Hepatocyte (in vitro differentiated cells): ENCODE results near the gene KCNQ2. TPM values are rescaled to one million over a fixed set of nuclear protein-coding genes. Genes with fewer than 3 reads are reported as not detected.

Source experiments
- DNase-seq: peaks from one replicate; pipeline ENCODE4 v3.0.0-alpha.2; 2016; ENCODE audit warnings: low spot score
- H2AFZ ChIP-seq: fragments of 200-600 bp; sonication (generic); 2 replicates; pipeline ENCODE4 v1.6.0; 2016; ENCODE audit warnings: antibody characterized with exemption, mild to moderate bottlenecking
- H3K27ac ChIP-seq: fragments of 200-600 bp; sonication (generic); 2 replicates; pipeline ENCODE4 v1.5.1; 2016; ENCODE audit warnings: mild to moderate bottlenecking
- H3K27me3 ChIP-seq: fragments of 200-600 bp; sonication (generic); 2 replicates; pipeline ENCODE4 v1.6.1; 2016
- H3K36me3 ChIP-seq: fragments of 200-600 bp; sonication (generic); replicated peaks from 2 replicates; pipeline ENCODE4 v1.5.1; 2016; ENCODE audit warnings: low read depth; ENCODE audit not compliant: insufficient read depth
- H3K4me1 ChIP-seq: fragments of 200-600 bp; sonication (generic); 2 replicates; pipeline ENCODE4 v1.5.1; 2016; ENCODE audit warnings: mild to moderate bottlenecking, moderate library complexity; ENCODE audit not compliant: insufficient read depth
- H3K4me2 ChIP-seq: fragments of 200-600 bp; sonication (generic); 2 replicates; pipeline ENCODE4 v1.6.0; 2016
- H3K4me3 ChIP-seq: fragments of 200-600 bp; sonication (generic); 2 replicates; pipeline ENCODE4 v1.5.1; 2016; ENCODE audit warnings: mild to moderate bottlenecking
- H3K79me2 ChIP-seq: fragments of 200-600 bp; sonication (generic); 2 replicates; pipeline ENCODE4 v1.6.0; 2017; ENCODE audit warnings: mild to moderate bottlenecking
- H3K9me2 ChIP-seq: fragments of 200-600 bp; sonication (generic); replicated peaks from 2 replicates; pipeline ENCODE4 v1.6.0; 2017; ENCODE audit warnings: mild to moderate bottlenecking; ENCODE audit not compliant: insufficient read depth
- H3K9me3 ChIP-seq: fragments of 200-600 bp; sonication (generic); 2 replicates; pipeline ENCODE4 v1.5.1; 2016; ENCODE audit warnings: low read depth, mild to moderate bottlenecking
- H4K20me1 ChIP-seq: fragments of 200-600 bp; sonication (generic); 2 replicates; pipeline ENCODE4 v1.6.0; 2016; ENCODE audit warnings: mild to moderate bottlenecking; ENCODE audit not compliant: insufficient read depth, poor library complexity, severe bottlenecking
- EZH2 ChIP-seq: fragments of 200-600 bp; sonication (generic); IDR thresholded peaks from 2 replicates; pipeline ENCODE4 v1.6.1; 2016; ENCODE audit warnings: antibody characterized with exemption, mild to moderate bottlenecking, borderline replicate concordance
- EZH2phosphoT487 ChIP-seq: fragments of 200-600 bp; sonication (generic); IDR thresholded peaks from one replicate; pipeline ENCODE4 v1.6.1; 2018; ENCODE audit warnings: antibody characterized with exemption, mild to moderate bottlenecking, low read depth, moderate library complexity; ENCODE audit not compliant: unreplicated experiment, severe bottlenecking
- WGBS: methylation state at CpG from one replicate; pipeline ENCODE4 v1.1.6; 2016; ENCODE audit warnings: low lambda C conversion rate; ENCODE audit errors: missing lambda C conversion rate; 5-methylcytosine and 5-hydroxymethylcytosine counted together
- polyA plus RNA-seq: library from polyadenylated mRNA; unstranded; fragments of >200 nt; fragmentation: Nextera tagmentation; extraction: Ambion mirVana; gene quantifications from 2 replicates; pipeline ENCODE4 v1.2.1, GENCODE V29; 2016
- total RNA-seq: library from RNA; depleted of rRNA; stranded (reverse); fragments of >200 nt; gene quantifications from 2 replicates; pipeline ENCODE4 v1.2.3, GENCODE V29; 2014
- TF ChIP-seq, protein P1 (sequence below): fragments of 200-600 bp; sonication (generic); IDR thresholded peaks from 2 replicates; pipeline ENCODE4 v1.5.1; 2016; ENCODE audit warnings: antibody characterized with exemption, mild to moderate bottlenecking; ENCODE audit not compliant: poor library complexity

KCNQ2 gene
- total and polyA plus RNA-seq, 2 experiments from 2014 or later = 3.5 to 5.4 TPM

GRCh38 chr20:63439866-63440265, 32.6 kb downstream of the KCNQ2 start:
- Histone ChIP-seq H3K27me3 (no peaks in the 10 kb centered on the region), H3K4me3 (no peak overlapping the region), H3K4me1 (no peaks in the 10 kb centered on the region), H2AFZ (no peak overlapping the region), H3K79me2 (no peaks in the 10 kb centered on the region), H3K27ac (no peak overlapping the region), H4K20me1 (no peaks in the 10 kb centered on the region), H3K9me2 (no peaks in the 10 kb centered on the region), H3K9me3 (no peaks in the 10 kb centered on the region), H3K36me3 (no peaks in the 10 kb centered on the region), H3K4me2 (no peak overlapping the region)
- DNase-seq = no peak
- 96% methylated on average over 12 of the region's 15 CpGs for WGBS
- TF ChIP-seq, protein P1, sequence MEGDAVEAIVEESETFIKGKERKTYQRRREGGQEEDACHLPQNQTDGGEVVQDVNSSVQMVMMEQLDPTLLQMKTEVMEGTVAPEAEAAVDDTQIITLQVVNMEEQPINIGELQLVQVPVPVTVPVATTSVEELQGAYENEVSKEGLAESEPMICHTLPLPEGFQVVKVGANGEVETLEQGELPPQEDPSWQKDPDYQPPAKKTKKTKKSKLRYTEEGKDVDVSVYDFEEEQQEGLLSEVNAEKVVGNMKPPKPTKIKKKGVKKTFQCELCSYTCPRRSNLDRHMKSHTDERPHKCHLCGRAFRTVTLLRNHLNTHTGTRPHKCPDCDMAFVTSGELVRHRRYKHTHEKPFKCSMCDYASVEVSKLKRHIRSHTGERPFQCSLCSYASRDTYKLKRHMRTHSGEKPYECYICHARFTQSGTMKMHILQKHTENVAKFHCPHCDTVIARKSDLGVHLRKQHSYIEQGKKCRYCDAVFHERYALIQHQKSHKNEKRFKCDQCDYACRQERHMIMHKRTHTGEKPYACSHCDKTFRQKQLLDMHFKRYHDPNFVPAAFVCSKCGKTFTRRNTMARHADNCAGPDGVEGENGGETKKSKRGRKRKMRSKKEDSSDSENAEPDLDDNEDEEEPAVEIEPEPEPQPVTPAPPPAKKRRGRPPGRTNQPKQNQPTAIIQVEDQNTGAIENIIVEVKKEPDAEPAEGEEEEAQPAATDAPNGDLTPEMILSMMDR = no peak
- TF ChIP-seq EZH2 (no peak), EZH2phosphoT487 (no peak)

- Histone ChIP-seq H3K4me1 (no peaks in the 10 kb centered on the region), H3K9me3 (no peaks in the 10 kb centered on the region), H3K27ac (no peak overlapping the region), H4K20me1 (no peaks in the 10 kb centered on the region), H3K4me3 (no peak overlapping the region), H2AFZ (no peak overlapping the region), H3K4me2 (no peak overlapping the region), H3K79me2 (no peaks in the 10 kb centered on the region), H3K9me2 (no peaks in the 10 kb centered on the region), H3K36me3 (no peaks in the 10 kb centered on the region), H3K27me3 (no peaks in the 10 kb centered on the region)
- no peak for DNase-seq
- TF ChIP-seq EZH2 (no peak), EZH2phosphoT487 (no peak)
- TF ChIP-seq, protein P1 = no peak
- WGBS = 91% methylated on average over 12 of the region's 12 CpGs
Measured at GRCh38 chr20:63438121-63438520, 34.3 kb downstream of the KCNQ2 start.

DNA sequence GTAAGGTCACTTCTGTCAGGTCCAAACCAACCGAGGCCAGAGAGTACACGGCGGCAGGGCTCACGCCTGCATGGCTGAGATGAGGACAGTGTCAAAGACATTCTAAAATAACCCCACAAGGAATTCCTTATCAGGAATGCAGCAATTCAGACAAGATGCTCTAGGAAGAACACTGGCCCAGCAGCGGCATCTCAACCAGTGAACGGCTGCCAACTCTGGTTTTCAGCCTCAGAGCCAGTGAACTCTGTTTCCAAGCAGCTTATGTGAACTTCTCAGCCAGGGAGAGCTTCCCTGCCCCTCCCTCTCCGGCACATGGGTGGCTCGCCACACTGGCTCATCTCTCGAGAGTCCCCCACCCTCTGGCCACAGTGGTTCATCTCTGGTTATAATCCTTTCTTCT, 36.9 kb downstream of the KCNQ2 start:
- no peak overlapping the region for H3K4me2 ChIP-seq
- no peaks in the 10 kb centered on the region for H3K9me2 ChIP-seq
- no peaks in the 10 kb centered on the region for H3K27me3 ChIP-seq
- H3K4me1 ChIP-seq = no peaks in the 10 kb centered on the region
- H3K36me3 ChIP-seq = no peaks in the 10 kb centered on the region
- no peak overlapping the region for H2AFZ ChIP-seq
- peak; percentile 32 for DNase-seq
- no peak overlapping the region for H3K27ac ChIP-seq
- no peaks in the 10 kb centered on the region for H4K20me1 ChIP-seq
- no peak overlapping the region for H3K4me3 ChIP-seq
- TF ChIP-seq EZH2 (no peak), EZH2phosphoT487 (no peak)
- TF ChIP-seq, protein P1 = no peak
- no peaks in the 10 kb centered on the region for H3K9me3 ChIP-seq
- 64% methylated on average over 9 of the region's 9 CpGs for WGBS
- H3K79me2 ChIP-seq = no peaks in the 10 kb centered on the region
